ENCODE data around the gene IL36G.

DNA sequence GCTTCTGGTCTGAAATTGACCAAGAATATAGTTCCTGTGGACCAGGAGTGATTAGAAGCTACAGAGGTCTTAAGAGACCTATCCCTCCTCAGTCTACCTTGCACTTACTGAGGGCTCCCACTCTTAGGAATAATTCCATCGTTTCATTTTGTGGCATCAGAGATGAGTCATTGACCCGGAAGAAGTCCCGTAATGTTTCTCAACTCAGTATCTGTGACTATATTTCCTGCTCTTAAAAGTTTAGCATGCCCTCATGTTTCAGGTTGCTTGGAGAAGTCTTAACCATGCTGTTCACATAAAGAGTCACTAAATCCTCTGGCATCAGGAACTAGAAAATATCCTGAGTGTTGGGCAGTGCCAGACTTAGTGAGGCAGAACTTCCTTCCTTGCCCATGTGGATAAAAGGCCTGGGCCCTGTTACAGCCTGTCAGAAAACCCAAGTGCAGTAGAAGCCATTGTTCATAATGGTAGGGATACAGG, 27.3 kb downstream of the IL36G start, which contains the start of gene IL36A:
- TF ChIP-seq RCOR1 (IDR thresholded peaks at IDR 0.05; ENCODE audit: low read depth, low read length) (no peak), JUNB (IDR thresholded peaks at IDR 0.05) (no peak), CEBPB (IDR thresholded peaks at IDR 0.05) (no peak)
- TF ChIP-seq, protein P1, sequence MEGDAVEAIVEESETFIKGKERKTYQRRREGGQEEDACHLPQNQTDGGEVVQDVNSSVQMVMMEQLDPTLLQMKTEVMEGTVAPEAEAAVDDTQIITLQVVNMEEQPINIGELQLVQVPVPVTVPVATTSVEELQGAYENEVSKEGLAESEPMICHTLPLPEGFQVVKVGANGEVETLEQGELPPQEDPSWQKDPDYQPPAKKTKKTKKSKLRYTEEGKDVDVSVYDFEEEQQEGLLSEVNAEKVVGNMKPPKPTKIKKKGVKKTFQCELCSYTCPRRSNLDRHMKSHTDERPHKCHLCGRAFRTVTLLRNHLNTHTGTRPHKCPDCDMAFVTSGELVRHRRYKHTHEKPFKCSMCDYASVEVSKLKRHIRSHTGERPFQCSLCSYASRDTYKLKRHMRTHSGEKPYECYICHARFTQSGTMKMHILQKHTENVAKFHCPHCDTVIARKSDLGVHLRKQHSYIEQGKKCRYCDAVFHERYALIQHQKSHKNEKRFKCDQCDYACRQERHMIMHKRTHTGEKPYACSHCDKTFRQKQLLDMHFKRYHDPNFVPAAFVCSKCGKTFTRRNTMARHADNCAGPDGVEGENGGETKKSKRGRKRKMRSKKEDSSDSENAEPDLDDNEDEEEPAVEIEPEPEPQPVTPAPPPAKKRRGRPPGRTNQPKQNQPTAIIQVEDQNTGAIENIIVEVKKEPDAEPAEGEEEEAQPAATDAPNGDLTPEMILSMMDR (IDR thresholded peaks at IDR 0.05) = no peak
- TF ChIP-seq, protein P2, sequence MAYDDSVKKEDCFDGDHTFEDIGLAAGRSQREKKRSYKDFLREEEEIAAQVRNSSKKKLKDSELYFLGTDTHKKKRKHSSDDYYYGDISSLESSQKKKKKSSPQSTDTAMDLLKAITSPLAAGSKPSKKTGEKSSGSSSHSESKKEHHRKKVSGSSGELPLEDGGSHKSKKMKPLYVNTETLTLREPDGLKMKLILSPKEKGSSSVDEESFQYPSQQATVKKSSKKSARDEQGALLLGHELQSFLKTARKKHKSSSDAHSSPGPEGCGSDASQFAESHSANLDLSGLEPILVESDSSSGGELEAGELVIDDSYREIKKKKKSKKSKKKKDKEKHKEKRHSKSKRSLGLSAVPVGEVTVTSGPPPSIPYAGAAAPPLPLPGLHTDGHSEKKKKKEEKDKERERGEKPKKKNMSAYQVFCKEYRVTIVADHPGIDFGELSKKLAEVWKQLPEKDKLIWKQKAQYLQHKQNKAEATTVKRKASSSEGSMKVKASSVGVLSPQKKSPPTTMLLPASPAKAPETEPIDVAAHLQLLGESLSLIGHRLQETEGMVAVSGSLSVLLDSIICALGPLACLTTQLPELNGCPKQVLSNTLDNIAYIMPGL (CRISPR knock-in tag; IDR thresholded peaks at IDR 0.05; ENCODE audit: borderline replicate concordance) = no peak
